Endothelial cell (in vitro differentiated cells): Measurements from ENCODE around the gene HIPK3. TPM values are rescaled to one million over a fixed set of nuclear protein-coding genes. Genes with fewer than 3 reads are reported as not detected.

Experiments
- DNase-seq: peaks from one replicate; pipeline ENCODE4 v3.0.0; 2021; ENCODE audit warnings: low spot score
- H3K27ac Mint-ChIP-seq: one replicate; pipeline ENCODE4 v1.8.0; 2021; ENCODE audit warnings: mixed read lengths, inconsistent platforms; ENCODE audit not compliant: unreplicated experiment
- H3K27me3 Mint-ChIP-seq: one replicate; pipeline ENCODE4 v1.8.0; 2021; ENCODE audit warnings: mild to moderate bottlenecking, moderate library complexity, mixed read lengths, inconsistent platforms; ENCODE audit not compliant: unreplicated experiment
- H3K36me3 Mint-ChIP-seq: one replicate; pipeline ENCODE4 v1.8.0; 2021; ENCODE audit warnings: mild to moderate bottlenecking, low read depth, mixed read lengths, inconsistent platforms; ENCODE audit not compliant: unreplicated experiment
- H3K4me1 Mint-ChIP-seq: one replicate; pipeline ENCODE4 v1.8.0; 2021; ENCODE audit warnings: mild to moderate bottlenecking, mixed read lengths, inconsistent platforms; ENCODE audit not compliant: unreplicated experiment
- H3K4me3 Mint-ChIP-seq: one replicate; pipeline ENCODE4 v1.8.0; 2021; ENCODE audit warnings: mild to moderate bottlenecking, mixed read lengths, inconsistent platforms; ENCODE audit not compliant: unreplicated experiment
- H3K9me3 Mint-ChIP-seq: one replicate; pipeline ENCODE4 v1.8.0; 2021; ENCODE audit warnings: mixed read lengths, inconsistent platforms; ENCODE audit not compliant: unreplicated experiment
- CTCF ChIP-seq: fragments of 200-600 bp; sonication (generic); IDR thresholded peaks from one replicate; pipeline ENCODE4 v1.5.0; 2021; ENCODE audit warnings: antibody characterized with exemption; ENCODE audit not compliant: unreplicated experiment
- total RNA-seq: library from RNA; stranded (reverse); fragmentation: NEBNext Ultra II Directional; extraction: Animal tissue kit (Norgen Biotek cat#: 25700); gene quantifications from one replicate; pipeline ENCODE4 v1.2.1, GENCODE V29; 2021; ENCODE audit not compliant: unreplicated experiment

The HIPK3 gene
- total RNA-seq, 1 donor from 2014 or later, result 70.2 TPM

DNA sequence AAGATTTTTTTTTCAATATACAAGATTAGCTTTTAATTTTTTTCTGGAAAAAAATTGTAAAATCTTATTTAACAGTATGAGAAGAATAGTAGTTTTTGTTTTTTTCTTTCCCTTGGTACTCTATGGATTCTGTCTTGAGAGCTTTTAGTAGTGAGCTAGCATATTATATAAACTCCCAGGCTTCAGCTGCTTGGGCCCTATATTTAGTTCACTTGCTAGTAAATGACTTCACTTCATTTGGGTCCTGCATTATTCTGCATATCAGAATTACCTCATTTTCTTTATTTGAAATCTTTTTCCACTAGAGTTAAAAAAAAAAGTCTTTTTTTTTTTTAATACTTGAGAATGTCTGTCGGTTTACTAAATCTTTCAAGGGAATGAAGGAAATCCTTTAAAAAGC lies 33.1 kb downstream of the HIPK3 start:
- H3K9me3 Mint-ChIP-seq, result no peaks in the 10 kb centered on the region
- H3K27me3 Mint-ChIP-seq, result peaks cover 2% of the 10 kb centered on the region
- no peak overlapping the region for H3K27ac Mint-ChIP-seq
- TF ChIP-seq CTCF, result no peak
- peaks cover 8% of the 10 kb centered on the region for H3K36me3 Mint-ChIP-seq
- H3K4me1 Mint-ChIP-seq, result no peaks in the 10 kb centered on the region
- no peak for DNase-seq
- H3K4me3 Mint-ChIP-seq, result no peak overlapping the region

DNA sequence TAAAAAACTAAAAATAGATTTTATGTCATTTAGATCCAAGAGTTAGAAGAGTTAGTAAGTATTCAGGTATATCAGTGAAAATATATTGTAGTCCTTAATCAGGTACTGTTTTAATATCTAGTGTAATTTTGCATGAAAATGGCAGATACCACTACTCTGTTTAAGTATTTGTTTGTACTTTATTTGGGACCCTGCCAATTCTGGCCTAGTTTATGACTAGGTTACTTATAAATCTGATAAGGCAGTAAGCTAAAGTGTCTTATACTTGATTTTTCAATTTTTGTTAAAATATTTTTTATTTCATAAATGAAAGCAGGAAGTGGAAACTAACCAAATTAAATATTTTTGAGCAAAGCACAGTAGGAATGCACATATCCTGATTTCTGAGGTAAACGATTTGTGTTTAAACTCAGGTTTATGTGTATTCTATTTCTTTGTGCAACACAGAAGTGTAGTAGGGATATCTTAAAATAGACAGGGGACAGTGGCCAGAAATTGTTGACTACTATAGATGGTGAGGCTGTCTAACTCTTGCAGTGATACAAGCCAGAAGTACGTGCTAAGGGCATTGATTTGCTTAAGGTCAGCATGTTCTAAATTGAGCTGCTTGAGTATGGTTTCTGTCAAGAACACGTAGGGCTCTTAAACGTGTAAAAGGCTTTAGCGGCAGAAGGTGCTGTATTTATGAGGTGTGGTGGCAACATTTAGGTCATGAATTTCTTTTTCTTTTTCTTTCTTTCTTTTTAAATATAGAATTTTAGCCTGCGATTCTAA lies 34.0 kb downstream of the HIPK3 start:
- TF ChIP-seq CTCF, result no peak
- Mint-ChIP-seq H3K4me3 (no peak overlapping the region), H3K9me3 (no peaks in the 10 kb centered on the region), H3K4me1 (no peaks in the 10 kb centered on the region), H3K27me3 (peaks cover 2% of the 10 kb centered on the region), H3K27ac (no peak overlapping the region), H3K36me3 (peaks cover 12% of the 10 kb centered on the region)
- no peak for DNase-seq

GRCh38 chr11:33292311-33292710 lies 35.1 kb downstream of the HIPK3 start:
- no peak overlapping the region for H3K27ac Mint-ChIP-seq
- H3K9me3 Mint-ChIP-seq, result no peaks in the 10 kb centered on the region
- H3K27me3 Mint-ChIP-seq, result no peaks in the 10 kb centered on the region
- no peak for DNase-seq
- TF ChIP-seq CTCF, result no peak
- H3K36me3 Mint-ChIP-seq, result peaks cover 12% of the 10 kb centered on the region
- no peaks in the 10 kb centered on the region for H3K4me1 Mint-ChIP-seq
- no peak overlapping the region for H3K4me3 Mint-ChIP-seq

DNA sequence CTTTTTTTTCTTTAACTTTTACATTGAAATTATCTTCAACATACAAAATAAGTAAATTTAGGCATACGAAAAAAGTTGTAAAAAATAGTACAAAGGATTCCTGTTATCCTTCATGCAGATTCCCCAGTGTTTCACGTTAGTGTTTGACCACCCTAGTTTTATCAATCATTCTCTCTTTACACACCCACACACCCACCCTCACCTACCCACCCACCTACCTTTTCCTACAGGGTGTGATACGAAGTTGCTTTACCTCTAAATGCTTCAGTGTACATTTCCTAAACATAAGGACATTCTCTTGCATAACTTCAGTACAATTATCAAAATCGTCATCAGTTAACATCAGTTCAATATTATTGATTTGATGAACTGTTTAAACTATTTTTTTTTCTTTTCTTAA lies 37.0 kb downstream of the HIPK3 start:
- Mint-ChIP-seq H3K4me3 (no peak overlapping the region), H3K27ac (no peak overlapping the region), H3K4me1 (no peaks in the 10 kb centered on the region), H3K9me3 (no peaks in the 10 kb centered on the region), H3K36me3 (peaks cover 20% of the 10 kb centered on the region), H3K27me3 (no peaks in the 10 kb centered on the region)
- no peak for DNase-seq
- TF ChIP-seq CTCF, result no peak

GRCh38 chr11:33294797-33295196 lies 37.6 kb downstream of the HIPK3 start:
- DNase-seq, result no peak
- H3K4me3 Mint-ChIP-seq, result no peak overlapping the region
- no peak overlapping the region for H3K27ac Mint-ChIP-seq
- H3K9me3 Mint-ChIP-seq, result no peaks in the 10 kb centered on the region
- no peaks in the 10 kb centered on the region for H3K27me3 Mint-ChIP-seq
- peaks cover 20% of the 10 kb centered on the region for H3K36me3 Mint-ChIP-seq
- H3K4me1 Mint-ChIP-seq, result no peaks in the 10 kb centered on the region
- no peak for TF ChIP-seq CTCF
